Upper lobe of left lung (tissue), 4 donors: ENCODE data around the gene POT1.

Experiments used
- EP300 ChIP-seq, 4 donors: sonication (generic); formaldehyde crosslinking; IDR thresholded peaks; one replicate each; pipeline ENCODE4 v1.5.1; 2017; ENCODE audit warnings: antibody characterized with exemption in 4 of 4, control low read depth in 2 of 4
- POLR2A ChIP-seq, 4 donors: fragments of 450-650 bp; IDR thresholded peaks; one replicate each; pipeline ENCODE4 v1.5.1; 2016 to 2017; ENCODE audit warnings: antibody characterized with exemption in 4 of 4, mild to moderate bottlenecking in 2 of 4
- POLR2AphosphoS5 ChIP-seq, 2 donors: sonication (generic); formaldehyde crosslinking; IDR thresholded peaks; one replicate each; pipeline ENCODE4 v1.5.1; 2017; ENCODE audit warnings: antibody characterized with exemption in 2 of 2
- TF ChIP-seq, protein P1 (sequence below), 6 experiments: fragments of 450-650 bp in 4 of 6; fragments of 200-600 bp in 2 of 6; sonication (generic) in 2 of 6; IDR thresholded peaks; one replicate each; pipeline ENCODE4 v1.5.1; 2016 to 2019; ENCODE audit warnings: antibody characterized with exemption in 6 of 6

DNA sequence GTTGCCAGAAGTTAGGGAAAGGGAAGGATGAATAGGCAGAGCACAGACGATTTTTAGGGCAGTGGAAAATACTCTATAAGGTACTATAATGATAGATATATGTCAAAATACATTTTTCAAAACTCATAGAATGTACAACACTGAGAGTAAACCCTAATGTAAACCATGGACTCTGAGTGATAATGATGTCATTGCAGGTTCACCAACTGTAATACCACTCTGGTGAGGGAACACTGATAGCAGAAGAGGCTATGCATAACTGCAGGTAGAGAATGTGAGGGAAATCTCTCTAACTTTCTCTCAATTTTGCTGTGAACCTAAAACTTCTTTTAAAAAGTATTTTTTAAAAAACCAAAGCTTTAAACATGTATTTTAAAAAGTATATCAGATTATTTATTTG is 22.1 kb downstream of the POT1 start:
- TF ChIP-seq, protein P1, sequence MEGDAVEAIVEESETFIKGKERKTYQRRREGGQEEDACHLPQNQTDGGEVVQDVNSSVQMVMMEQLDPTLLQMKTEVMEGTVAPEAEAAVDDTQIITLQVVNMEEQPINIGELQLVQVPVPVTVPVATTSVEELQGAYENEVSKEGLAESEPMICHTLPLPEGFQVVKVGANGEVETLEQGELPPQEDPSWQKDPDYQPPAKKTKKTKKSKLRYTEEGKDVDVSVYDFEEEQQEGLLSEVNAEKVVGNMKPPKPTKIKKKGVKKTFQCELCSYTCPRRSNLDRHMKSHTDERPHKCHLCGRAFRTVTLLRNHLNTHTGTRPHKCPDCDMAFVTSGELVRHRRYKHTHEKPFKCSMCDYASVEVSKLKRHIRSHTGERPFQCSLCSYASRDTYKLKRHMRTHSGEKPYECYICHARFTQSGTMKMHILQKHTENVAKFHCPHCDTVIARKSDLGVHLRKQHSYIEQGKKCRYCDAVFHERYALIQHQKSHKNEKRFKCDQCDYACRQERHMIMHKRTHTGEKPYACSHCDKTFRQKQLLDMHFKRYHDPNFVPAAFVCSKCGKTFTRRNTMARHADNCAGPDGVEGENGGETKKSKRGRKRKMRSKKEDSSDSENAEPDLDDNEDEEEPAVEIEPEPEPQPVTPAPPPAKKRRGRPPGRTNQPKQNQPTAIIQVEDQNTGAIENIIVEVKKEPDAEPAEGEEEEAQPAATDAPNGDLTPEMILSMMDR (IDR thresholded peaks at IDR 0.05) = no peak
- TF ChIP-seq EP300 (IDR thresholded peaks at IDR 0.05) = no peak
- no peak for TF ChIP-seq POLR2A (IDR thresholded peaks at IDR 0.05)
- TF ChIP-seq POLR2AphosphoS5 (IDR thresholded peaks at IDR 0.05) = no peak
